Esophagus muscularis mucosa (tissue), 3 donors: ENCODE measurements around the gene UCHL3.

Experiments
- POLR2A ChIP-seq: fragments of 450-650 bp; IDR thresholded peaks from one replicate; pipeline ENCODE4 v1.6.1; 2017; ENCODE audit warnings: antibody characterized with exemption, moderate library complexity, mild to moderate bottlenecking, low read depth
- POLR2AphosphoS5 ChIP-seq, 2 donors: sonication (generic); formaldehyde crosslinking; IDR thresholded peaks; one replicate each; pipeline ENCODE4 v1.6.1; 2017; ENCODE audit warnings: antibody characterized with exemption in 2 of 2
- TF ChIP-seq, protein P1 (sequence below), 3 experiments: fragments of 200-600 bp in 2 of 3; fragments of 450-650 bp in 1 of 3; sonication (generic) in 2 of 3; IDR thresholded peaks; one replicate each; pipeline ENCODE4 v1.5.1; 2017 to 2019; ENCODE audit warnings: antibody characterized with exemption in 3 of 3, mild to moderate bottlenecking in 2 of 3, moderate library complexity in 1 of 3

DNA sequence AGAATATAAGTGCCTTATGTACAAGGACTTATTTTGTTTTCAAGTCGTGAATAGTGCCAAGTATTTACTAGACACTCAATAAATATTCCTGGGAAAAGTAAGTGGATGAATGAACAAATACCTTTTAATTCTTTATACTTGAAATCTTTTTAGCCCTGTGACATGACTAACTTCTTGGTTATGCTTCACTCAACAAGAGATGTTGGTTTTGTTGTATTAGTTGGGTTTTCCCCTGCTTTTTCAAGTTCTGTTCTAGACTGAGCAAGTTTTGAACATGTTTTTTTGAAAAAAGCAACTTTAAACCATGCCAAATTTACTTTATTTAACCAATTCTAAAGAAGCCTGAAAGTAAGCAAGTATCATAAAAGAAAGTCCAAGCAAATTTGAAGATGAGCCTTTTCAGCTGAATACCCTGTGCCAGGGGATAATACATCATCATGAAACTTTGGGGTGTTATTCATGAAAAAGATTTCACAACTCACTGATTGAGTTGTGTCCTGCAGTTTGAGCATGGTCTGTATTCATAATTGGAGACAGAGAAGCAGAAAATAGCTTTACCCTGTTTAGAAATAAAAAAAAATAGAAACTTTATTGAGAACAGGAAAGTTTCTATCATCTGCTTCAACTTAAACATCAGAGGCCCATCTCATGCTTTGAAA, 97.7 kb downstream of the UCHL3 start:
- TF ChIP-seq, protein P1, sequence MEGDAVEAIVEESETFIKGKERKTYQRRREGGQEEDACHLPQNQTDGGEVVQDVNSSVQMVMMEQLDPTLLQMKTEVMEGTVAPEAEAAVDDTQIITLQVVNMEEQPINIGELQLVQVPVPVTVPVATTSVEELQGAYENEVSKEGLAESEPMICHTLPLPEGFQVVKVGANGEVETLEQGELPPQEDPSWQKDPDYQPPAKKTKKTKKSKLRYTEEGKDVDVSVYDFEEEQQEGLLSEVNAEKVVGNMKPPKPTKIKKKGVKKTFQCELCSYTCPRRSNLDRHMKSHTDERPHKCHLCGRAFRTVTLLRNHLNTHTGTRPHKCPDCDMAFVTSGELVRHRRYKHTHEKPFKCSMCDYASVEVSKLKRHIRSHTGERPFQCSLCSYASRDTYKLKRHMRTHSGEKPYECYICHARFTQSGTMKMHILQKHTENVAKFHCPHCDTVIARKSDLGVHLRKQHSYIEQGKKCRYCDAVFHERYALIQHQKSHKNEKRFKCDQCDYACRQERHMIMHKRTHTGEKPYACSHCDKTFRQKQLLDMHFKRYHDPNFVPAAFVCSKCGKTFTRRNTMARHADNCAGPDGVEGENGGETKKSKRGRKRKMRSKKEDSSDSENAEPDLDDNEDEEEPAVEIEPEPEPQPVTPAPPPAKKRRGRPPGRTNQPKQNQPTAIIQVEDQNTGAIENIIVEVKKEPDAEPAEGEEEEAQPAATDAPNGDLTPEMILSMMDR (IDR thresholded peaks at IDR 0.05): no peak
- TF ChIP-seq POLR2A (no peak), POLR2AphosphoS5 (IDR thresholded peaks at IDR 0.05) (no peak)
